Right lobe of liver (tissue), 6 donors: Measurements from ENCODE around the gene TCP11L2. TPM values are rescaled to one million over a fixed set of nuclear protein-coding genes. Genes with fewer than 3 reads are reported as not detected.

Experiments
- ATAC-seq, 4 donors: fragments of 200-7000 bp; cut with Tn5 transposase; one replicate each; pipeline ENCODE4 v1.9.1; 2020; ENCODE audit warnings: mild to moderate bottlenecking in 4 of 4, moderate library complexity in 4 of 4
- DNase-seq, 3 donors: peaks; one replicate each; pipeline ENCODE4 v3.0.0-alpha.2; 2020
- H3K27ac ChIP-seq, 3 donors: fragments of 200-600 bp; one replicate each; pipeline ENCODE4 v1.8.0; 2022
- H3K27me3 ChIP-seq, 2 donors: fragments of 200-600 bp; one replicate each; pipeline ENCODE4 v1.8.0; 2022
- H3K36me3 ChIP-seq, 4 donors: fragments of 200-600 bp; sonication (generic) in 1 of 4; one replicate each; pipeline versions ENCODE4 v1.5.1 to v1.8.0; 2017 to 2022; ENCODE audit warnings: control low read depth in 1 of 4
- H3K4me1 ChIP-seq, 4 donors: fragments of 200-600 bp; sonication (generic) in 1 of 4; one replicate each; pipeline versions ENCODE4 v1.5.1 to v1.8.0; 2017 to 2022; ENCODE audit warnings: control low read depth in 1 of 4
- H3K4me3 ChIP-seq, 3 donors: fragments of 200-600 bp; one replicate each; pipeline ENCODE4 v1.8.0; 2022
- H3K9me3 ChIP-seq, 4 donors: fragments of 200-600 bp; sonication (generic) in 1 of 4; one replicate each; pipeline versions ENCODE4 v1.5.1 to v1.8.0; 2017 to 2022; ENCODE audit warnings: control low read depth in 1 of 4
- POLR2A ChIP-seq: fragments of 450-650 bp; IDR thresholded peaks from one replicate; pipeline ENCODE4 v1.6.1; 2017; ENCODE audit warnings: antibody characterized with exemption, mild to moderate bottlenecking
- WGBS: methylation state at CpG from one replicate; pipeline ENCODE4 v1.1.6; 2018; ENCODE audit warnings: low coverage, low lambda C conversion rate; ENCODE audit not compliant: insufficient coverage; ENCODE audit errors: missing lambda C conversion rate; 5-methylcytosine and 5-hydroxymethylcytosine counted together
- intact Hi-C, 2 donors: fragments of 100-400 bp; cut with DNase I; formaldehyde crosslinking; loops; one replicate each; pipeline versions ENCODE4 v1.11.2 to v1.14.1; 2022
- total RNA-seq, 6 experiments: library from RNA; depleted of rRNA in 2 of 6; stranded (reverse); fragments of >200 nt in 2 of 6; fragmentation: NEBNext Ultra II Directional in 3 of 6; extraction: Animal tissue kit (Norgen Biotek cat#: 25700) in 3 of 6; gene quantifications; one replicate each; pipeline versions ENCODE4 v1.1.0 to v1.2.4, GENCODE V29; 2016 to 2023
- TF ChIP-seq, protein P1 (sequence below), 4 donors: fragments of 200-600 bp in 3 of 4; fragments of 450-650 bp in 1 of 4; IDR thresholded peaks; one replicate each; pipeline versions ENCODE4 v1.5.1 to v1.8.0; 2016 to 2022; ENCODE audit warnings: antibody characterized with exemption in 4 of 4, mild to moderate bottlenecking in 2 of 4
- donor health status: DM: no; HTN: yes; CAD: no.
- donor health status: DM: no; HTN: no; CAD: no.
- donor health status: DM: no; HTN: no; CAD: no.
- donor health status: DM: no; HTN: yes; CAD: no.
- donor health status: DM: no; HTN: yes; CAD: no.

Gene TCP11L2
- total RNA-seq, 6 experiments from 2014 or later, result 7.3 to 14.2 (median 10.5) TPM

DNA sequence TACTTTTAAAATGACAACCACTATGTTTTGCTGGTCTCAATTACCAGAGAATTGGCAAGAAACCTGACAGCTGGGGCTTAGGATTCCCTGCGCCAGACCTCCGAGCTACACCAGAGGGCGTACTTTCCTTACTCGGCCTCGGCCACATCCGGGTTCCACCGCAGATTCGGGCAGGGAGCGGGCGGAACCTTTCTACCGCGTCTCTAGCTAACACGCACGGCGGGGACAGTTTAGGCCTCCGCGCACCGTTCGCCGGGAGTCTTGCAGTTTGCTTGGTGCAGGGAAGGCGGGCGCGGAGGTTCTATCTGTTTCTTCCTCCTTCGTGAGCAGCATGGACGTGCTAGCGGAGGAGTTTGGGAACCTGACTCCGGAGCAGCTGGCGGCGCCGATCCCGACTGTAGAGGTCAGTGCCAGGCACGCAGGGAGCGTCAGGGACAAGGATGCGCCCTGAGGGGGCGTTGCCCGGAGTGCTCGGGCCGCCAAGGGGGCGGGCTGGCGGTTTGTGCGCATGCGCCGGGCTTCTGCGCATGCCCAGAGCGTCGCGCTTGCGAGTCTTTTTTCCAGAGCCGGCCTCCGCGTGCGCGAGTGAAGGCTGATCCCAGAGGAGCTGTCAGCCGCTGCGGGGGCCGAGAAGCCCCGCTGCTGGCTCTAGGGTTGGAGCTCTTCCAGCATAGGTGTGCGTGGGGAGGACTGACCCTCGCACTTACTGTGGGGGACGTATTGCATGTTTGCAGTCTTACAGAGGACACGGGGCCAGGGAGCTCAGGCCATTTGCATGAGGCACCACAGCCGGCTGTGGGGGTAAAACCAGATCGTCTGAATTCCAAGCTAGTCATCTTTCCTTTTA is 55.2 kb downstream of the TCP11L2 start, which contains the start of gene POLR3B:
TSS of gene POLR3B (plus strand) at position 200 of the 847 bp plus-strand sequence. CDS start at position 332, 132 bp downstream.
- H3K9me3 ChIP-seq, result no peaks in the 10 kb centered on the region
- intact Hi-C loops, result no loop called here
- no peaks in the 10 kb centered on the region for H3K27me3 ChIP-seq
- peak within 1 kb of the TSS; percentile 63 to 78 (median 69) for H3K4me3 ChIP-seq
- peaks cover 0 to 41% (median 20%) of the 10 kb centered on the region in 4 donors for H3K4me1 ChIP-seq
- peak; percentile 85 to 92 (median 86) for ATAC-seq
- peak within 1 kb of the TSS; percentile 88 to 96 (median 94) for H3K27ac ChIP-seq
- peak; percentile 94 to 95 (median 95) for DNase-seq
- WGBS, result under 1% methylated on average over 43 of the region's 63 CpGs
- TF ChIP-seq, protein P1, sequence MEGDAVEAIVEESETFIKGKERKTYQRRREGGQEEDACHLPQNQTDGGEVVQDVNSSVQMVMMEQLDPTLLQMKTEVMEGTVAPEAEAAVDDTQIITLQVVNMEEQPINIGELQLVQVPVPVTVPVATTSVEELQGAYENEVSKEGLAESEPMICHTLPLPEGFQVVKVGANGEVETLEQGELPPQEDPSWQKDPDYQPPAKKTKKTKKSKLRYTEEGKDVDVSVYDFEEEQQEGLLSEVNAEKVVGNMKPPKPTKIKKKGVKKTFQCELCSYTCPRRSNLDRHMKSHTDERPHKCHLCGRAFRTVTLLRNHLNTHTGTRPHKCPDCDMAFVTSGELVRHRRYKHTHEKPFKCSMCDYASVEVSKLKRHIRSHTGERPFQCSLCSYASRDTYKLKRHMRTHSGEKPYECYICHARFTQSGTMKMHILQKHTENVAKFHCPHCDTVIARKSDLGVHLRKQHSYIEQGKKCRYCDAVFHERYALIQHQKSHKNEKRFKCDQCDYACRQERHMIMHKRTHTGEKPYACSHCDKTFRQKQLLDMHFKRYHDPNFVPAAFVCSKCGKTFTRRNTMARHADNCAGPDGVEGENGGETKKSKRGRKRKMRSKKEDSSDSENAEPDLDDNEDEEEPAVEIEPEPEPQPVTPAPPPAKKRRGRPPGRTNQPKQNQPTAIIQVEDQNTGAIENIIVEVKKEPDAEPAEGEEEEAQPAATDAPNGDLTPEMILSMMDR (IDR thresholded peaks at IDR 0.05), result peak; percentile 85 to 92 (median 89)
- peak; percentile 94 for TF ChIP-seq POLR2A
- H3K36me3 ChIP-seq, result no peaks in the 10 kb centered on the region

GRCh38 chr12:106358396-106359241 is 56.1 kb downstream of the TCP11L2 start:
- 8% methylated on average over 13 of the region's 17 CpGs for WGBS
- Histone ChIP-seq H3K27ac (peak overlapping the region; percentile 88 to 96 (median 94)), H3K4me1 (peaks cover 0 to 41% (median 20%) of the 10 kb centered on the region in 4 donors), H3K9me3 (no peaks in the 10 kb centered on the region), H3K4me3 (peak overlapping the region; percentile 63 to 78 (median 69)), H3K36me3 (no peaks in the 10 kb centered on the region), H3K27me3 (no peaks in the 10 kb centered on the region)
- TF ChIP-seq POLR2A, result no peak
- TF ChIP-seq, protein P1 (IDR thresholded peaks at IDR 0.05), result no peak
- intact Hi-C loops, result no loop called here
- DNase-seq, result peak in 2 of 3 donors; percentile 44 to 55
- peak; percentile 23 to 46 (median 32) for ATAC-seq

GRCh38 chr12:106359646-106360399 is 57.3 kb downstream of the TCP11L2 start:
- no peaks in the 10 kb centered on the region for H3K27me3 ChIP-seq
- ATAC-seq, result peak; percentile 3 to 47 (median 31)

More at GRCh38 chr12:106359646-106360399, 57.3 kb downstream of the TCP11L2 start:
- no peaks in the 10 kb centered on the region for H3K9me3 ChIP-seq
- WGBS, result 26% methylated on average over 7 of the region's 7 CpGs
- H3K36me3 ChIP-seq, result no peaks in the 10 kb centered on the region
- no peak for TF ChIP-seq POLR2A
- TF ChIP-seq, protein P1 (IDR thresholded peaks at IDR 0.05), result no peak
- DNase-seq, result peak in 1 of 3 donors; percentile 69
- intact Hi-C loops, result no loop called here
- peak overlapping the region; percentile 88 to 96 (median 94) for H3K27ac ChIP-seq
- peak overlapping the region in 2 of 3 donors; percentile 2 to 69 for H3K4me3 ChIP-seq
- H3K4me1 ChIP-seq, result peaks cover 0 to 41% (median 20%) of the 10 kb centered on the region in 4 donors
